ENCODE results near the gene OAS2. TPM values are rescaled to one million over a fixed set of nuclear protein-coding genes. Genes with fewer than 3 reads are reported as not detected.

Gene OAS2
- polyA plus RNA-seq, 1 donor from 2014 or later: not detected

DNA sequence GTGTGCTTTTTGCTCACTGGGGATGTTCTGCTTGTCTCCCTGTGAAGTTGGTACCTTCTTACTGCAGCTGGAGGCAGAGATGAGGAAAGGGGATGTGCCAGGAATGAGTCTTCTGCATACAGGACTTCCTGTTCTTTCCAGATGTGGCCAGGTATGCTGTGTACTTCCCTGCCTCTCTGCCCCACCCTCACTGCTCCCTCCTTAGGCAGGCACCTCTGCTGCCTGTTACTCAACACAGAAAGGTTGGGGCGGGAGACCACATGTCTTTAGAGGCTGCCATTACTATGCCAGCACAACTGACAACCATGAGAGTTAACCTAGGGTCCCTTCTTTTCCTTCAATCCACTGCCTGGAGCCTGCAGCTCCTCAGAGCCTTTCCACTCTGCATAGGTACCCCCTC lies 42.1 kb upstream of the OAS2 start:
- no peaks in the 10 kb centered on the region for H3K79me2 ChIP-seq (replicated peaks; ENCODE audit: insufficient read depth, low read length)
- H3K27me3 ChIP-seq (ENCODE audit: insufficient read depth, low read depth, low read length): peaks cover 20% of the 10 kb centered on the region
- H3K9ac ChIP-seq (ENCODE audit: low read length): no peak overlapping the region
- H3K27ac ChIP-seq (ENCODE audit: low read length): no peak overlapping the region
- H2AFZ ChIP-seq (ENCODE audit: low read depth, low read length): no peak overlapping the region
- H4K20me1 ChIP-seq (ENCODE audit: insufficient read depth): no peaks in the 10 kb centered on the region
- TF ChIP-seq POLR2AphosphoS5 (IDR thresholded peaks at IDR 0.05) (no peak), TAF1 (IDR thresholded peaks at IDR 0.05; ENCODE audit: low read depth) (no peak), EP300 (conservative IDR thresholded peaks at IDR 0.05; ENCODE audit: poor library complexity, severe bottlenecking) (no peak), RAD21 (conservative IDR thresholded peaks at IDR 0.05) (no peak), MXI1 (conservative IDR thresholded peaks at IDR 0.05; ENCODE audit: poor library complexity, severe bottlenecking) (no peak), SMC3 (conservative IDR thresholded peaks at IDR 0.05; ENCODE audit: poor library complexity) (no peak)
- TF ChIP-seq, protein P1, sequence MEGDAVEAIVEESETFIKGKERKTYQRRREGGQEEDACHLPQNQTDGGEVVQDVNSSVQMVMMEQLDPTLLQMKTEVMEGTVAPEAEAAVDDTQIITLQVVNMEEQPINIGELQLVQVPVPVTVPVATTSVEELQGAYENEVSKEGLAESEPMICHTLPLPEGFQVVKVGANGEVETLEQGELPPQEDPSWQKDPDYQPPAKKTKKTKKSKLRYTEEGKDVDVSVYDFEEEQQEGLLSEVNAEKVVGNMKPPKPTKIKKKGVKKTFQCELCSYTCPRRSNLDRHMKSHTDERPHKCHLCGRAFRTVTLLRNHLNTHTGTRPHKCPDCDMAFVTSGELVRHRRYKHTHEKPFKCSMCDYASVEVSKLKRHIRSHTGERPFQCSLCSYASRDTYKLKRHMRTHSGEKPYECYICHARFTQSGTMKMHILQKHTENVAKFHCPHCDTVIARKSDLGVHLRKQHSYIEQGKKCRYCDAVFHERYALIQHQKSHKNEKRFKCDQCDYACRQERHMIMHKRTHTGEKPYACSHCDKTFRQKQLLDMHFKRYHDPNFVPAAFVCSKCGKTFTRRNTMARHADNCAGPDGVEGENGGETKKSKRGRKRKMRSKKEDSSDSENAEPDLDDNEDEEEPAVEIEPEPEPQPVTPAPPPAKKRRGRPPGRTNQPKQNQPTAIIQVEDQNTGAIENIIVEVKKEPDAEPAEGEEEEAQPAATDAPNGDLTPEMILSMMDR (IDR thresholded peaks at IDR 0.05; ENCODE audit: poor library complexity, severe bottlenecking): no peak
- TF ChIP-seq, protein P2, sequence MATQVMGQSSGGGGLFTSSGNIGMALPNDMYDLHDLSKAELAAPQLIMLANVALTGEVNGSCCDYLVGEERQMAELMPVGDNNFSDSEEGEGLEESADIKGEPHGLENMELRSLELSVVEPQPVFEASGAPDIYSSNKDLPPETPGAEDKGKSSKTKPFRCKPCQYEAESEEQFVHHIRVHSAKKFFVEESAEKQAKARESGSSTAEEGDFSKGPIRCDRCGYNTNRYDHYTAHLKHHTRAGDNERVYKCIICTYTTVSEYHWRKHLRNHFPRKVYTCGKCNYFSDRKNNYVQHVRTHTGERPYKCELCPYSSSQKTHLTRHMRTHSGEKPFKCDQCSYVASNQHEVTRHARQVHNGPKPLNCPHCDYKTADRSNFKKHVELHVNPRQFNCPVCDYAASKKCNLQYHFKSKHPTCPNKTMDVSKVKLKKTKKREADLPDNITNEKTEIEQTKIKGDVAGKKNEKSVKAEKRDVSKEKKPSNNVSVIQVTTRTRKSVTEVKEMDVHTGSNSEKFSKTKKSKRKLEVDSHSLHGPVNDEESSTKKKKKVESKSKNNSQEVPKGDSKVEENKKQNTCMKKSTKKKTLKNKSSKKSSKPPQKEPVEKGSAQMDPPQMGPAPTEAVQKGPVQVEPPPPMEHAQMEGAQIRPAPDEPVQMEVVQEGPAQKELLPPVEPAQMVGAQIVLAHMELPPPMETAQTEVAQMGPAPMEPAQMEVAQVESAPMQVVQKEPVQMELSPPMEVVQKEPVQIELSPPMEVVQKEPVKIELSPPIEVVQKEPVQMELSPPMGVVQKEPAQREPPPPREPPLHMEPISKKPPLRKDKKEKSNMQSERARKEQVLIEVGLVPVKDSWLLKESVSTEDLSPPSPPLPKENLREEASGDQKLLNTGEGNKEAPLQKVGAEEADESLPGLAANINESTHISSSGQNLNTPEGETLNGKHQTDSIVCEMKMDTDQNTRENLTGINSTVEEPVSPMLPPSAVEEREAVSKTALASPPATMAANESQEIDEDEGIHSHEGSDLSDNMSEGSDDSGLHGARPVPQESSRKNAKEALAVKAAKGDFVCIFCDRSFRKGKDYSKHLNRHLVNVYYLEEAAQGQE (IDR thresholded peaks at IDR 0.05; ENCODE audit: borderline replicate concordance): no peak
- H3K9me2 ChIP-seq (ENCODE audit: insufficient read depth, low read length): no peaks in the 10 kb centered on the region
- no peaks in the 10 kb centered on the region for H3F3A ChIP-seq (ENCODE audit: insufficient read depth, low read length, poor library complexity, severe bottlenecking)
- no peaks in the 10 kb centered on the region for H3K9me3 ChIP-seq (ENCODE audit: low read length)
- H3K4me3 ChIP-seq (ENCODE audit: low read length): no peak overlapping the region
- no peaks in the 10 kb centered on the region for H3K36me3 ChIP-seq (ENCODE audit: insufficient read depth, low read length)
- H3K4me2 ChIP-seq (ENCODE audit: low read length): no peak overlapping the region

DNA sequence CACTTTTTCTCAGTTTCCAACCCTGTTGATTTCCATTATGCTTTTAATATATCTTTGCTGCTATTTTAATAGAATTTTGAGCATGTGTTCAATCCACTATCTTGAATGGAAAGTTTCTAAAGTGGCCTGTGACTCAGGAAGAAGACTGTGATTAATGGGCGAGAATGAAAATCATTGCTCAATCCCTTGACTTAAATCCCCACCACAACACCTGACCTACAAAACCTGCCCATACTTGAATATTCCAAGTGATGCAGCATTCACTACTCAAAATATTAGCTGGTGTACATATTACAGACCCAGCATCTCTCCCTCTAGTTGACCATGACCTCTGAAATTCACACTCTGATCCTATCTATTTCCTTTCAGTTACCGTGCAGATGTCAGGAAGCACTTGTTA lies 41.4 kb upstream of the OAS2 start:
- no peaks in the 10 kb centered on the region for H3K9me3 ChIP-seq (ENCODE audit: low read length)
- no peak overlapping the region for H3K27ac ChIP-seq (ENCODE audit: low read length)
- H2AFZ ChIP-seq (ENCODE audit: low read depth, low read length): no peak overlapping the region
- no peak overlapping the region for H3K9ac ChIP-seq (ENCODE audit: low read length)
- TF ChIP-seq SMC3 (conservative IDR thresholded peaks at IDR 0.05; ENCODE audit: poor library complexity) (no peak), RAD21 (conservative IDR thresholded peaks at IDR 0.05) (no peak), POLR2AphosphoS5 (IDR thresholded peaks at IDR 0.05) (no peak), MXI1 (conservative IDR thresholded peaks at IDR 0.05; ENCODE audit: poor library complexity, severe bottlenecking) (no peak), TAF1 (IDR thresholded peaks at IDR 0.05; ENCODE audit: low read depth) (no peak), EP300 (conservative IDR thresholded peaks at IDR 0.05; ENCODE audit: poor library complexity, severe bottlenecking) (no peak), EZH2 (IDR thresholded peaks at IDR 0.05; ENCODE audit: borderline replicate concordance, insufficient read depth, low read length, poor library complexity, severe bottlenecking) (no peak)
- TF ChIP-seq, protein P2 (IDR thresholded peaks at IDR 0.05; ENCODE audit: borderline replicate concordance): no peak
- TF ChIP-seq, protein P1 (IDR thresholded peaks at IDR 0.05; ENCODE audit: poor library complexity, severe bottlenecking): no peak
- no peaks in the 10 kb centered on the region for H4K20me1 ChIP-seq (ENCODE audit: insufficient read depth)
- H3K36me3 ChIP-seq (ENCODE audit: insufficient read depth, low read length): no peaks in the 10 kb centered on the region
- H3K27me3 ChIP-seq (ENCODE audit: insufficient read depth, low read depth, low read length): peaks cover 20% of the 10 kb centered on the region
- no peak overlapping the region for H3K4me2 ChIP-seq (ENCODE audit: low read length)
- no peaks in the 10 kb centered on the region for H3F3A ChIP-seq (ENCODE audit: insufficient read depth, low read length, poor library complexity, severe bottlenecking)
- H3K9me2 ChIP-seq (ENCODE audit: insufficient read depth, low read length): no peaks in the 10 kb centered on the region
- no peak overlapping the region for H3K4me3 ChIP-seq (ENCODE audit: low read length)
- no peaks in the 10 kb centered on the region for H3K79me2 ChIP-seq (replicated peaks; ENCODE audit: insufficient read depth, low read length)

Measured in neural cell (in vitro differentiated cells).